Left lung (tissue), 10 donors: Measurements from ENCODE around the gene PALMD. TPM values are rescaled to one million over a fixed set of nuclear protein-coding genes. Genes with fewer than 3 reads are reported as not detected.

Experiments used
- ATAC-seq: fragments of 200-7000 bp; cut with Tn5 transposase; one replicate; pipeline ENCODE4 v1.9.1; 2020; ENCODE audit warnings: moderate library complexity
- DNase-seq, 4 donors: peaks; one replicate each; pipeline ENCODE4 v3.0.0-alpha.2; 2013 to 2020
- H3K27ac ChIP-seq, 2 donors: fragments of 200-600 bp; sonication (generic) in 1 of 2; one replicate each; pipeline versions ENCODE4 v1.5.0 to v1.8.0; 2020 to 2021
- H3K27me3 ChIP-seq, 2 donors: fragments of 200-600 bp; sonication (generic) in 1 of 2; one replicate each; pipeline versions ENCODE4 v1.5.0 to v1.8.0; 2020 to 2021
- H3K36me3 ChIP-seq, 2 donors: fragments of 200-600 bp; sonication (generic) in 1 of 2; one replicate each; pipeline versions ENCODE4 v1.5.0 to v1.8.0; 2020 to 2021
- H3K4me1 ChIP-seq, 2 donors: fragments of 200-600 bp; one replicate each; pipeline ENCODE4 v1.8.0; 2021
- H3K4me3 ChIP-seq, 2 donors: fragments of 200-600 bp; sonication (generic) in 1 of 2; one replicate each; pipeline versions ENCODE4 v1.5.0 to v1.8.0; 2020 to 2021; ENCODE audit warnings: mild to moderate bottlenecking in 1 of 2
- H3K9me3 ChIP-seq, 2 donors: fragments of 200-600 bp; sonication (generic) in 1 of 2; one replicate each; pipeline versions ENCODE4 v1.5.0 to v1.8.0; 2020 to 2021
- CTCF ChIP-seq, 2 donors: fragments of 200-600 bp; sonication (generic) in 1 of 2; IDR thresholded peaks; one replicate each; pipeline versions ENCODE4 v1.5.0 to v1.8.0; 2021; ENCODE audit warnings: antibody characterized with exemption in 2 of 2
- intact Hi-C, 2 donors: fragments of 100-400 bp; cut with DNase I; formaldehyde crosslinking; loops; one replicate each; pipeline versions ENCODE4 v1.11.2 to v1.14.2; 2022
- polyA plus RNA-seq, 6 donors: library from polyadenylated mRNA; unstranded; fragments of 120-200 nt; gene quantifications; one replicate each; pipeline ENCODE4 v1.2.1, GENCODE V29; 2013; ENCODE audit not compliant: insufficient read length in 6 of 6
- total RNA-seq, 2 donors: library from RNA; stranded (reverse); fragmentation: NEBNext Ultra II Directional; extraction: Animal tissue kit (Norgen Biotek cat#: 25700); gene quantifications; one replicate each; pipeline ENCODE4 v1.2.1, GENCODE V29; 2021
- donor health status: DM: no; HTN: yes; CAD: no.
- donor health status: DM: no; HTN: no; CAD: no.

PALMD gene
- total and polyA plus RNA-seq, 8 donors = 14.3 to 29.9 (median 26.1) TPM

- DNase-seq (peak in 3 of 4 donors; percentile 34 to 50 (median 48)), ATAC-seq (peak; percentile 42)
- Histone ChIP-seq H3K27ac (peak overlapping the region; percentile 79 to 86), H3K4me3 (peak overlapping the region; percentile 12 to 28), H3K4me1 (peaks cover 3 to 6% of the 10 kb centered on the region in 2 donors), H3K36me3 (no peaks in the 10 kb centered on the region), H3K9me3 (no peaks in the 10 kb centered on the region), H3K27me3 (no peaks in the 10 kb centered on the region)
- intact Hi-C loops = no loop called here
- peak; percentile 10 to 18 for TF ChIP-seq CTCF (IDR thresholded peaks at IDR 0.05)
These were observed 2.2 kb downstream of the PALMD start for GRCh38 chr1:99648107-99648506.

GRCh38 chr1:99650030-99650429 lies 4.1 kb downstream of the PALMD start:
- Histone ChIP-seq H3K4me3 (no peak overlapping the region), H3K36me3 (no peaks in the 10 kb centered on the region), H3K27ac (peak overlapping the region in 1 of 2 donors; percentile 36), H3K27me3 (no peaks in the 10 kb centered on the region), H3K9me3 (no peaks in the 10 kb centered on the region), H3K4me1 (peaks cover under 1 to 3% of the 10 kb centered on the region in 2 donors)
- ATAC-seq (no peak), DNase-seq (peak in 1 of 4 donors; percentile 11)
- intact Hi-C loops = no loop called here
- no peak for TF ChIP-seq CTCF (IDR thresholded peaks at IDR 0.05)

GRCh38 chr1:99650773-99651437 lies 5.0 kb downstream of the PALMD start:
- no peaks in the 10 kb centered on the region for H3K36me3 ChIP-seq
- no peak for TF ChIP-seq CTCF (IDR thresholded peaks at IDR 0.05)
- H3K4me3 ChIP-seq = no peak overlapping the region
- no peaks in the 10 kb centered on the region for H3K9me3 ChIP-seq
- no peaks in the 10 kb centered on the region for H3K4me1 ChIP-seq
- peak overlapping the region in 1 of 2 donors; percentile 33 for H3K27ac ChIP-seq
- intact Hi-C loops = no loop called here
- H3K27me3 ChIP-seq = no peaks in the 10 kb centered on the region
- no peak for ATAC-seq
- no peak for DNase-seq

- H3K36me3 ChIP-seq = no peaks in the 10 kb centered on the region
- intact Hi-C loops = no loop called here
- ATAC-seq (no peak), DNase-seq (peak in 1 of 4 donors; percentile 13)
- TF ChIP-seq CTCF (IDR thresholded peaks at IDR 0.05) = no peak
- no peaks in the 10 kb centered on the region for H3K4me1 ChIP-seq
- H3K9me3 ChIP-seq = no peaks in the 10 kb centered on the region
- H3K4me3 ChIP-seq = no peak overlapping the region
- H3K27me3 ChIP-seq = no peaks in the 10 kb centered on the region
- H3K27ac ChIP-seq = peak overlapping the region in 1 of 2 donors; percentile 15
These were observed 7.0 kb downstream of the PALMD start for GRCh38 chr1:99652881-99653281.

GRCh38 chr1:99655376-99655775 lies 9.5 kb downstream of the PALMD start:
- Histone ChIP-seq H3K27me3 (no peaks in the 10 kb centered on the region), H3K36me3 (no peaks in the 10 kb centered on the region), H3K9me3 (no peaks in the 10 kb centered on the region), H3K4me3 (no peak overlapping the region), H3K4me1 (peaks cover 0 to 2% of the 10 kb centered on the region in 2 donors), H3K27ac (no peak overlapping the region)
- intact Hi-C loops = no loop called here
- no peak for TF ChIP-seq CTCF (IDR thresholded peaks at IDR 0.05)
- DNase-seq = no peak
- ATAC-seq = no peak
